Measurements from ENCODE around the gene TFF2.

Gene TFF2

DNA sequence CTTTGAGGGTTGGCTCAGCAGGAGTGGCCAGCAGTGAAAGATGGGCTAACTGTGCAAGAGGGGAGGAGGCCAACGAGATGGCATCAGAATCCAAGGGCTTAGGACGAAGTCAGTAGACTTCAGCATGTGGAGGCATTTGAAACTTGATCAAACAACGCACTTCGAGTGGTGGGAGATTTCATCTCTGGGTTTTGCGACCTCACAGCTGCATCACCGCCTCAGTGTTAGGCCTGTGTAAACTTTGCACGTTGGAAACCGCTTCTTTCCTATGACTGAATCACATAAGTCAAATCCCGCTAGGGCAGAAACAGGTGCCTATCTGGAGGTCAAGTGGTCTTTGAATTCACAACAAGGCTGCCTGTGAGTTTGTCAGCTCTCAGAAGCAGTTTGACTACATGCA is 53.4 kb downstream of the TFF2 start:
- TF ChIP-seq CREB1 (IDR thresholded peaks at IDR 0.05; ENCODE audit: low read depth) (no peak), RAD21 (IDR thresholded peaks at IDR 0.05; ENCODE audit: low read depth) (no peak), YY1 (IDR thresholded peaks at IDR 0.05; ENCODE audit: low read depth) (no peak), NFIC (IDR thresholded peaks at IDR 0.05) (no peak), EGR1 (IDR thresholded peaks at IDR 0.05) (no peak), TEAD4 (IDR thresholded peaks at IDR 0.05) (no peak), TCF12 (IDR thresholded peaks at IDR 0.05; ENCODE audit: low read depth) (no peak), FOXM1 (IDR thresholded peaks at IDR 0.05; ENCODE audit: borderline replicate concordance, low read depth) (no peak)

- TF ChIP-seq MAX (IDR thresholded peaks at IDR 0.05) (no peak), CREB1 (IDR thresholded peaks at IDR 0.05; ENCODE audit: low read depth) (no peak), YY1 (IDR thresholded peaks at IDR 0.05; ENCODE audit: low read depth) (no peak), USF1 (IDR thresholded peaks at IDR 0.05) (no peak)
These were observed 54.3 kb downstream of the TFF2 start for GRCh38 chr21:42296501-42296900.

Measured in Ishikawa (cell line).